Keratinocyte (primary cell): ENCODE measurements around the gene MCOLN2. TPM values are rescaled to one million over a fixed set of nuclear protein-coding genes. Genes with fewer than 3 reads are reported as not detected.

Experiments used
- DNase-seq: peaks from one replicate; pipeline ENCODE4 v3.0.0-alpha.2; 2011; ENCODE audit warnings: low read depth, missing footprints, low spot score
- FAIRE-seq: peaks from 2 replicates; lab custom pipeline; 2011; peaks lifted over from hg19 to GRCh38; lab: Jason Lieb, UNC
- H2AFZ ChIP-seq: 2 replicates; pipeline ENCODE4 v1.6.0; 2012; ENCODE audit warnings: low read length, control low read depth, inconsistent platforms; ENCODE audit not compliant: control insufficient read depth
- H3K27ac ChIP-seq: 2 replicates; pipeline ENCODE4 v1.5.1; 2011; ENCODE audit warnings: low read length; ENCODE audit not compliant: control insufficient read depth, insufficient read depth
- H3K27me3 ChIP-seq: 3 replicates; pipeline ENCODE4 v1.6.0; 2011; ENCODE audit warnings: low read length; ENCODE audit not compliant: control insufficient read depth, insufficient read depth; ENCODE audit errors: extremely low read depth
- H3K36me3 ChIP-seq, 2 experiments: 2 replicates in 1 of 2; 3 replicates in 1 of 2; pipeline ENCODE4 v1.5.1; 2011; ENCODE audit warnings: low read length in 2 of 2, mild to moderate bottlenecking in 1 of 2; ENCODE audit not compliant: control insufficient read depth in 2 of 2, insufficient read depth in 2 of 2; ENCODE audit errors: extremely low read depth in 1 of 2
- H3K4me1 ChIP-seq: 3 replicates; pipeline ENCODE4 v1.5.1; 2011; ENCODE audit warnings: low read length; ENCODE audit not compliant: control insufficient read depth, insufficient read depth; ENCODE audit errors: extremely low read depth
- H3K4me2 ChIP-seq: 3 replicates; pipeline ENCODE4 v1.6.0; 2011; ENCODE audit warnings: low read depth, low read length; ENCODE audit not compliant: control insufficient read depth, insufficient read depth; ENCODE audit errors: extremely low read depth
- H3K4me3 ChIP-seq, 3 experiments: fragments of 200-600 bp in 1 of 3; sonication (generic) in 1 of 3; 2 replicates in 2 of 3; 3 replicates in 1 of 3; pipeline ENCODE4 v1.5.1; 2011 to 2016; ENCODE audit warnings: low read length in 3 of 3, mild to moderate bottlenecking in 3 of 3, control low read depth in 2 of 3, inconsistent platforms in 1 of 3, low read depth in 1 of 3, mixed read lengths in 1 of 3, mixed run types in 1 of 3, moderate library complexity in 1 of 3; ENCODE audit not compliant: control insufficient read depth in 2 of 3, insufficient read depth in 2 of 3; ENCODE audit errors: extremely low read depth in 1 of 3
- H3K79me2 ChIP-seq: 2 replicates; pipeline ENCODE4 v1.6.0; 2012; ENCODE audit warnings: low read length; ENCODE audit not compliant: control insufficient read depth, insufficient read depth
- H3K9ac ChIP-seq: 3 replicates; pipeline ENCODE4 v1.6.0; 2011; ENCODE audit warnings: low read length; ENCODE audit not compliant: control insufficient read depth, insufficient read depth; ENCODE audit errors: extremely low read depth
- H3K9me1 ChIP-seq: 3 replicates; pipeline ENCODE4 v1.6.0; 2011; ENCODE audit warnings: low read length; ENCODE audit not compliant: control insufficient read depth, insufficient read depth; ENCODE audit errors: extremely low read depth
- H3K9me3 ChIP-seq: 2 replicates; pipeline ENCODE4 v1.5.1; 2012; ENCODE audit warnings: low read depth, low read length; ENCODE audit not compliant: control insufficient read depth
- H4K20me1 ChIP-seq: 3 replicates; pipeline ENCODE4 v1.6.0; 2011; ENCODE audit warnings: low read length; ENCODE audit not compliant: control insufficient read depth, insufficient read depth; ENCODE audit errors: extremely low read depth
- CTCF ChIP-seq, 3 experiments: IDR thresholded peaks in 1 of 3; conservative IDR thresholded peaks in 1 of 3; optimal IDR thresholded peaks in 1 of 3; 2 replicates in 2 of 3; 3 replicates in 1 of 3; pipeline versions ENCODE3 to v1.5.1; 2011; ENCODE audit warnings: low read length in 3 of 3, mild to moderate bottlenecking in 3 of 3, moderate library complexity in 2 of 3, control low read depth in 1 of 3, inconsistent platforms in 1 of 3; ENCODE audit not compliant: insufficient read depth in 2 of 3; ENCODE audit errors: extremely low read depth in 1 of 3
- EZH2 ChIP-seq: IDR thresholded peaks from one replicate; pipeline ENCODE4 v1.6.1; 2012; ENCODE audit warnings: inconsistent platforms, mild to moderate bottlenecking, low read length, moderate library complexity
- dilution Hi-C: fragments of 300-500 bp; cut with MboI; formaldehyde crosslinking; loops from one replicate; pipeline ENCODE4 v1.7.0; 2020; ENCODE audit warnings: low sequenced_read_pairs; ENCODE audit not compliant: extremely low pct_ligation_motif_present
- polyA plus RNA-seq, 5 experiments: library from polyadenylated mRNA; depleted of rRNA in 3 of 5; stranded (reverse) in 3 of 5; stranded (forward) in 1 of 5; unstranded in 1 of 5; fragments of >200 nt; gene quantifications; 1 replicate in 1 of 5; 2 replicates in 3 of 5; 3 replicates in 1 of 5; pipeline versions ENCODE4 v1.2.1 to v1.2.3, GENCODE V29; 2011 to 2012; ENCODE audit warnings: missing spikeins in 2 of 5, low read depth in 1 of 5, low replicate concordance in 1 of 5

The MCOLN2 gene
- polyA plus RNA-seq, 1 donor (not counting 4 experiments of a cell fraction or from before 2014, with no cell fraction given), result 0.14 TPM

- Histone ChIP-seq H3K9me1 (no peaks in the 10 kb centered on the region), H3K9ac (no peak overlapping the region), H3K27ac (peak overlapping the region; percentile 11), H3K79me2 (peaks cover 72% of the 10 kb centered on the region), H3K9me3 (no peaks in the 10 kb centered on the region), H3K4me2 (peak overlapping the region; percentile 25), H4K20me1 (no peaks in the 10 kb centered on the region), H3K36me3 (peaks cover 0 to 4% of the 10 kb centered on the region in 2 experiments), H2AFZ (no peak overlapping the region), H3K4me1 (peaks cover 46% of the 10 kb centered on the region), H3K4me3 (no peak overlapping the region), H3K27me3 (no peaks in the 10 kb centered on the region)
- FAIRE-seq (peak; percentile 51), DNase-seq (no peak)
- TF ChIP-seq EZH2, result no peak
- TF ChIP-seq CTCF (optimal IDR thresholded peaks at IDR 0.05 in 1 of 3, IDR thresholded peaks at IDR 0.05 in 1 of 3, conservative IDR thresholded peaks at IDR 0.05 in 1 of 3; ENCODE audit: extremely low read depth in 1 of 3, insufficient read depth in 2 of 3, low read length in 3 of 3), result no peak
- dilution Hi-C loops, result no loop called here
Observed at GRCh38 chr1:84883286-84883685, 113.6 kb downstream of the MCOLN2 start.

GRCh38 chr1:84877592-84877991, 119.3 kb downstream of the MCOLN2 start:
- no peak for FAIRE-seq
- TF ChIP-seq EZH2 (no peak), CTCF (optimal IDR thresholded peaks at IDR 0.05 in 1 of 3, IDR thresholded peaks at IDR 0.05 in 1 of 3, conservative IDR thresholded peaks at IDR 0.05 in 1 of 3; ENCODE audit: extremely low read depth in 1 of 3, insufficient read depth in 2 of 3, low read length in 3 of 3) (no peak)
- dilution Hi-C loops, result no loop called here

More at GRCh38 chr1:84877592-84877991, 119.3 kb downstream of the MCOLN2 start:
- no peaks in the 10 kb centered on the region for H3K9me3 ChIP-seq
- peaks cover 51% of the 10 kb centered on the region for H3K79me2 ChIP-seq
- peaks cover 0 to 6% of the 10 kb centered on the region in 2 experiments for H3K36me3 ChIP-seq
- H3K9ac ChIP-seq, result no peak overlapping the region
- H3K27me3 ChIP-seq, result no peaks in the 10 kb centered on the region
- H3K4me3 ChIP-seq, result no peak overlapping the region
- H3K4me1 ChIP-seq, result peaks cover 13% of the 10 kb centered on the region
- no peak for DNase-seq
- no peaks in the 10 kb centered on the region for H3K9me1 ChIP-seq
- H3K27ac ChIP-seq, result no peak overlapping the region
- H4K20me1 ChIP-seq, result no peaks in the 10 kb centered on the region
- H3K4me2 ChIP-seq, result no peak overlapping the region
- H2AFZ ChIP-seq, result no peak overlapping the region
